Parathyroid adenoma (tissue), 2 donors: ENCODE measurements around the gene SCEL.

Experiments
- H2AFZ ChIP-seq: fragments of 300-600 bp; sonication (generic); one replicate; pipeline ENCODE4 v1.7.0; 2017; ENCODE audit warnings: antibody characterized with exemption, mild to moderate bottlenecking
- H3K27ac ChIP-seq: fragments of 300-600 bp; sonication (generic); one replicate; pipeline ENCODE4 v1.7.0; 2017
- H3K27me3 ChIP-seq: fragments of 300-600 bp; sonication (generic); one replicate; pipeline ENCODE4 v1.7.0; 2017; ENCODE audit warnings: low read length; ENCODE audit not compliant: control insufficient read depth, insufficient read depth
- H3K36me3 ChIP-seq: fragments of 300-600 bp; sonication (generic); one replicate; pipeline ENCODE4 v1.7.0; 2017; ENCODE audit warnings: low read length; ENCODE audit not compliant: control insufficient read depth, insufficient read depth
- H3K4me1 ChIP-seq: fragments of 300-600 bp; sonication (generic); one replicate; pipeline ENCODE4 v1.7.0; 2017; ENCODE audit warnings: control low read depth
- H3K4me2 ChIP-seq: fragments of 300-600 bp; sonication (generic); one replicate; pipeline ENCODE4 v1.7.0; 2017; ENCODE audit warnings: low read length
- H3K4me3 ChIP-seq: fragments of 300-600 bp; sonication (generic); one replicate; pipeline ENCODE4 v1.7.0; 2017; ENCODE audit warnings: low read depth, low read length
- H3K79me2 ChIP-seq: fragments of 300-600 bp; sonication (generic); one replicate; pipeline ENCODE4 v1.7.0; 2017; ENCODE audit warnings: control low read depth
- H3K9ac ChIP-seq: fragments of 300-600 bp; sonication (generic); one replicate; pipeline ENCODE4 v1.7.0; 2017; ENCODE audit warnings: mild to moderate bottlenecking
- H3K9me3 ChIP-seq: fragments of 300-600 bp; sonication (generic); one replicate; pipeline ENCODE4 v1.7.0; 2017; ENCODE audit warnings: low read length; ENCODE audit not compliant: control insufficient read depth
- TF ChIP-seq, protein P1 (sequence below): fragments of 300-600 bp; sonication (generic); IDR thresholded peaks from one replicate; pipeline ENCODE4 v1.7.0; 2017; ENCODE audit warnings: antibody characterized with exemption, mild to moderate bottlenecking
- donor health status: primary hyperparathyroidism.

Gene SCEL

DNA sequence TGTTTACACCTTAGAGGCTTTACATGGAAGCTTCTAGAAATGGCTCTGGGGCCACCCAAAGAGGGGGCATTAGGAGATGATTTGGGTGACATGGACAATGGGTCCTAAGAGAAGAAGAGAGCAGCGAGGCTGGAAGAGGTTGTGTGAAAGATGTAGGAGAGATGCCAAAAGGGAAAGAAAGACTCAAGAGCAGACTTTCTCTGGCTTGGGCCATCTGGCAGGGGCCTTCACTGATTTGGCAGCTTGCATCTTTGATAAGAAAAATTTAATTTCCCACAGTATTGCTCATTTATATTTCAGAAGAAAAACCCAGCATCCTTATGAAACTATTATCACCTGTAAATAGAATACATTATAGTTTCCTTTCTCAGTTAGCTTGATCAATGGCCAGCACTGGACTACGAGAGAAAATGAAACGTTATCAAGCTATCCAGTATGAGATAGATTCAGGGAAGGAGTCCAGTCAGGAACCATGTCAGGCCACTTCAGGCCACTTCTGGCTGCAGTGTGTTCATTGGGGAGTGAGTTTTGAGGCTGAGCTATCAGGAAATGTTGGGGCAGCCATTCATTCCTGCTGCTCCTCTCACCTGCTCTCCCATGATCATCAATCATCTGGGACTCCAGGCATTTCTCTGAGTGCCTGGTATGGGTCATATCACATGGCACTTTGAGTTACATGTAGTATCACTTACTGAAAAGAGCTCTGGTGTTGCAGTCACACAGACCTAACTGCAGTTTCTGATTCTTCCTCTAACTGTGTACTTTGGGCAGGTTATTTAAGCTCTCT, 10.3 kb downstream of the SCEL start:
- Histone ChIP-seq H2AFZ (no peak overlapping the region), H3K27ac (no peak overlapping the region), H3K4me2 (no peak overlapping the region), H3K9me3 (no peaks in the 10 kb centered on the region), H3K27me3 (no peaks in the 10 kb centered on the region), H3K4me1 (no peaks in the 10 kb centered on the region), H3K79me2 (no peaks in the 10 kb centered on the region), H3K9ac (no peak overlapping the region), H3K4me3 (no peak overlapping the region), H3K36me3 (no peaks in the 10 kb centered on the region)
- TF ChIP-seq, protein P1, sequence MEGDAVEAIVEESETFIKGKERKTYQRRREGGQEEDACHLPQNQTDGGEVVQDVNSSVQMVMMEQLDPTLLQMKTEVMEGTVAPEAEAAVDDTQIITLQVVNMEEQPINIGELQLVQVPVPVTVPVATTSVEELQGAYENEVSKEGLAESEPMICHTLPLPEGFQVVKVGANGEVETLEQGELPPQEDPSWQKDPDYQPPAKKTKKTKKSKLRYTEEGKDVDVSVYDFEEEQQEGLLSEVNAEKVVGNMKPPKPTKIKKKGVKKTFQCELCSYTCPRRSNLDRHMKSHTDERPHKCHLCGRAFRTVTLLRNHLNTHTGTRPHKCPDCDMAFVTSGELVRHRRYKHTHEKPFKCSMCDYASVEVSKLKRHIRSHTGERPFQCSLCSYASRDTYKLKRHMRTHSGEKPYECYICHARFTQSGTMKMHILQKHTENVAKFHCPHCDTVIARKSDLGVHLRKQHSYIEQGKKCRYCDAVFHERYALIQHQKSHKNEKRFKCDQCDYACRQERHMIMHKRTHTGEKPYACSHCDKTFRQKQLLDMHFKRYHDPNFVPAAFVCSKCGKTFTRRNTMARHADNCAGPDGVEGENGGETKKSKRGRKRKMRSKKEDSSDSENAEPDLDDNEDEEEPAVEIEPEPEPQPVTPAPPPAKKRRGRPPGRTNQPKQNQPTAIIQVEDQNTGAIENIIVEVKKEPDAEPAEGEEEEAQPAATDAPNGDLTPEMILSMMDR, result no peak

DNA sequence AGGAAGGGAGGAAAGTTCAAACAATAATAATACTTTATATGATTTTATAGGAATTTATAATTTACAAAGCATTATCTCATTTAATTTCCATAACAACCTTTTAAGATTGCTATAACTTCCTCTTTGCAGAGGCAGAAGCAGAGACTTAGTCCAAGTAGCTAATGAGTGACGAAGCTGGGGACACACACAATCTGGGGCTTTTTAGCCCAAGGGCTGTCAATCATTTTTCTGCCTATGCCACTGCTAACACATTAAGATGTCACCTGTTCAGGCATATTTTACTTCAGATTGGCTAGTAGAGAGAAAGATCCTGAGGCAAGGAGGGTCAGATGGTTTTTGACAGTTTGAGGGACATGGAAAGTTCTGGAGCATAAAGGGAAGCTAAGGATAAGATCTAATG, 12.6 kb downstream of the SCEL start:
- TF ChIP-seq, protein P1, result no peak
- no peak overlapping the region for H3K9ac ChIP-seq

DNA sequence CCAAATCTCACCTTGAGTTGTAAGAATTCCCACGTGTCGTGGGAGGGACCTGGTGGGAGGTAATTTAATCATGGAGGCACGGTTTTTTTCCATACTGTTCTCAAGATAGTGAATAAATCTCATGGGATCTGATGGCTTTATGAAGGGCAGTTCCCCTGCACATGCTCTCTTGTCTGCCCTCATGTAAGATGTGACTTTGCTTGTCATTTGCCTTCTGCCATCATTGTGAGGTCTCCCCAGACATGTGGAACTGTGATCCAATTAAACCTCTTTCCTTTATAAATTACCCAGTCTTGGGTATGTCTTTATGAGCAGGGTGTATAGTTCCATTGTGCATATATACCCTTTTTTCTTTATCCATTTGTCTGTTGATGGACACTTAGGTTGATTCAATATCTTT, 13.1 kb downstream of the SCEL start:
- no peaks in the 10 kb centered on the region for H3K9me3 ChIP-seq
- H3K4me2 ChIP-seq, result no peak overlapping the region
- no peak overlapping the region for H2AFZ ChIP-seq
- no peaks in the 10 kb centered on the region for H3K4me1 ChIP-seq
- no peaks in the 10 kb centered on the region for H3K36me3 ChIP-seq
- no peak overlapping the region for H3K4me3 ChIP-seq
- TF ChIP-seq, protein P1, result no peak
- H3K27ac ChIP-seq, result no peak overlapping the region
- no peak overlapping the region for H3K9ac ChIP-seq
- no peaks in the 10 kb centered on the region for H3K79me2 ChIP-seq
- H3K27me3 ChIP-seq, result no peaks in the 10 kb centered on the region

More for the DNA sequence above, 12.6 kb downstream of the SCEL start:
- Histone ChIP-seq H3K9me3 (no peaks in the 10 kb centered on the region), H3K4me1 (no peaks in the 10 kb centered on the region), H3K36me3 (no peaks in the 10 kb centered on the region), H3K27ac (no peak overlapping the region), H3K4me2 (no peak overlapping the region), H3K79me2 (no peaks in the 10 kb centered on the region), H3K27me3 (no peaks in the 10 kb centered on the region), H3K4me3 (no peak overlapping the region), H2AFZ (no peak overlapping the region)

DNA sequence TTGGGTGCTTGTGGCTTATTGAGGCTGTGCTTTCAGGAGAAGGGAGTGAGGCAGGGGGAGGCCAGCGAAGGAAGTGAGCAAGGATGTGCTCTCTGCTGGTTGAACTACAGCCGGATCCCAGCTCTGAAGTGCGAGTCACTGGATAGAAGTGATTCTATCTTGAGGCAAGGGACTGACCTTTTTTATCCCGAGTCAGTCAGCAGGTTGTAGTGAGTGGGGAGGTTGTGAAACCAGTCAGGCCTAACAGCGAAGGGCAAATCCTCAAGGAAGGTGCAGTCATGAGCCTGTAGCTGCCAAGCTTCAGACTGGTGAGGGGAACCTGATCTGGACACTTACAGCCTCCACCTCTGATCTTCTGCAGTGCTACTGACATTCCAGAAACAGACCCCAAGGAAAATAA, 18.6 kb downstream of the SCEL start:
- H3K4me1 ChIP-seq, result peaks cover 2% of the 10 kb centered on the region
- TF ChIP-seq, protein P1, result no peak
- H2AFZ ChIP-seq, result peak overlapping the region; percentile 56
- peak overlapping the region; percentile 65 for H3K27ac ChIP-seq
- H3K79me2 ChIP-seq, result no peaks in the 10 kb centered on the region
- no peaks in the 10 kb centered on the region for H3K9me3 ChIP-seq
- no peak overlapping the region for H3K4me3 ChIP-seq
- H3K36me3 ChIP-seq, result no peaks in the 10 kb centered on the region
- no peaks in the 10 kb centered on the region for H3K27me3 ChIP-seq
- no peak overlapping the region for H3K4me2 ChIP-seq
- no peak overlapping the region for H3K9ac ChIP-seq

DNA sequence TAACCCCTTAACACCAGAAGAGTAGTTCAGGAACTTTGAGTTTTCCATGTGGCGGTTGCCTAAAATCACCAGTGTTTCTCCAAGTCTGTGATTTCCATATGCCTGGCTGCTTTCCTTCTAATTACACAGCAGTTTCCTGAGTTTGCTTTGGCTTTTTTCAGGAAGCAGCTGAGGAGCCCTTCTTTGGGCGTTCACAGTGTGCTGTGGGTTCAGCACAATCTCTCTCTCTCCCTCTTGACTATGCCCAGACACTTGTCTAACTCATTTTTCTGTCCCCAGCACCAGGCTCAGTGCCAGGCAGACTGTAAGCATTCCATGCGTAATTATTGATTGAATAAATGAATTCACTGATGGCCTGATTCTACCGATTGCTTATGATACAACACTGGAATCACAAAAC, 19.7 kb downstream of the SCEL start:
- Histone ChIP-seq H3K4me3 (no peak overlapping the region), H3K9ac (no peak overlapping the region), H3K4me1 (peaks cover 2% of the 10 kb centered on the region), H3K27ac (no peak overlapping the region), H3K9me3 (no peaks in the 10 kb centered on the region), H3K79me2 (no peaks in the 10 kb centered on the region), H3K4me2 (no peak overlapping the region), H2AFZ (no peak overlapping the region), H3K36me3 (no peaks in the 10 kb centered on the region), H3K27me3 (no peaks in the 10 kb centered on the region)
- TF ChIP-seq, protein P1, result no peak
